Activated T-cell treated with anti-CD3 and anti-CD28 coated beads, Interleukin-2, amount 50 U/mL, for 4 hours (primary cell): ENCODE measurements around the gene TRAK1. TPM values are rescaled to one million over a fixed set of nuclear protein-coding genes. Genes with fewer than 3 reads are reported as not detected.
A peak's percentile ranks its signal among the peaks of the same experiment; 100 is the strongest.
"Not testable (repeated sequence)": the region's sequence is repeated elsewhere in the genome, so short reads cannot be mapped to it uniquely, and the experiment has no call there.

Experiments
- ATAC-seq, 2 donors: fragments of 200-7000 bp; cut with Tn5 transposase; one replicate each; pipeline ENCODE4 v1.10.0; 2021
- DNase-seq: peaks from one replicate; pipeline ENCODE4 v3.0.0-alpha.2; 2020
- H3K27me3 Mint-ChIP-seq: one replicate; pipeline ENCODE4 v1.8.0; 2021; ENCODE audit warnings: low read depth, mixed read lengths
- H3K36me3 Mint-ChIP-seq: one replicate; pipeline ENCODE4 v1.8.0; 2022; ENCODE audit warnings: mixed read lengths; ENCODE audit not compliant: insufficient read depth
- H3K4me1 Mint-ChIP-seq: one replicate; pipeline ENCODE4 v1.8.0; 2021; ENCODE audit warnings: low read depth, mixed read lengths
- H3K4me3 Mint-ChIP-seq: one replicate; pipeline ENCODE4 v1.8.0; 2021; ENCODE audit warnings: mild to moderate bottlenecking, moderate library complexity, mixed read lengths
- H3K9me3 Mint-ChIP-seq: one replicate; pipeline ENCODE4 v1.8.0; 2021; ENCODE audit warnings: mixed read lengths
- total RNA-seq, 3 donors: library from RNA; stranded (reverse); gene quantifications; one replicate each; pipeline ENCODE4 v1.2.1, GENCODE V29; 2021

TRAK1 gene, protein sequence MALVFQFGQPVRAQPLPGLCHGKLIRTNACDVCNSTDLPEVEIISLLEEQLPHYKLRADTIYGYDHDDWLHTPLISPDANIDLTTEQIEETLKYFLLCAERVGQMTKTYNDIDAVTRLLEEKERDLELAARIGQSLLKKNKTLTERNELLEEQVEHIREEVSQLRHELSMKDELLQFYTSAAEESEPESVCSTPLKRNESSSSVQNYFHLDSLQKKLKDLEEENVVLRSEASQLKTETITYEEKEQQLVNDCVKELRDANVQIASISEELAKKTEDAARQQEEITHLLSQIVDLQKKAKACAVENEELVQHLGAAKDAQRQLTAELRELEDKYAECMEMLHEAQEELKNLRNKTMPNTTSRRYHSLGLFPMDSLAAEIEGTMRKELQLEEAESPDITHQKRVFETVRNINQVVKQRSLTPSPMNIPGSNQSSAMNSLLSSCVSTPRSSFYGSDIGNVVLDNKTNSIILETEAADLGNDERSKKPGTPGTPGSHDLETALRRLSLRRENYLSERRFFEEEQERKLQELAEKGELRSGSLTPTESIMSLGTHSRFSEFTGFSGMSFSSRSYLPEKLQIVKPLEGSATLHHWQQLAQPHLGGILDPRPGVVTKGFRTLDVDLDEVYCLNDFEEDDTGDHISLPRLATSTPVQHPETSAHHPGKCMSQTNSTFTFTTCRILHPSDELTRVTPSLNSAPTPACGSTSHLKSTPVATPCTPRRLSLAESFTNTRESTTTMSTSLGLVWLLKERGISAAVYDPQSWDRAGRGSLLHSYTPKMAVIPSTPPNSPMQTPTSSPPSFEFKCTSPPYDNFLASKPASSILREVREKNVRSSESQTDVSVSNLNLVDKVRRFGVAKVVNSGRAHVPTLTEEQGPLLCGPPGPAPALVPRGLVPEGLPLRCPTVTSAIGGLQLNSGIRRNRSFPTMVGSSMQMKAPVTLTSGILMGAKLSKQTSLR
- total RNA-seq, result 10 to 100 TPM; 17.2 to 22.3 (median 22.2) TPM

DNA sequence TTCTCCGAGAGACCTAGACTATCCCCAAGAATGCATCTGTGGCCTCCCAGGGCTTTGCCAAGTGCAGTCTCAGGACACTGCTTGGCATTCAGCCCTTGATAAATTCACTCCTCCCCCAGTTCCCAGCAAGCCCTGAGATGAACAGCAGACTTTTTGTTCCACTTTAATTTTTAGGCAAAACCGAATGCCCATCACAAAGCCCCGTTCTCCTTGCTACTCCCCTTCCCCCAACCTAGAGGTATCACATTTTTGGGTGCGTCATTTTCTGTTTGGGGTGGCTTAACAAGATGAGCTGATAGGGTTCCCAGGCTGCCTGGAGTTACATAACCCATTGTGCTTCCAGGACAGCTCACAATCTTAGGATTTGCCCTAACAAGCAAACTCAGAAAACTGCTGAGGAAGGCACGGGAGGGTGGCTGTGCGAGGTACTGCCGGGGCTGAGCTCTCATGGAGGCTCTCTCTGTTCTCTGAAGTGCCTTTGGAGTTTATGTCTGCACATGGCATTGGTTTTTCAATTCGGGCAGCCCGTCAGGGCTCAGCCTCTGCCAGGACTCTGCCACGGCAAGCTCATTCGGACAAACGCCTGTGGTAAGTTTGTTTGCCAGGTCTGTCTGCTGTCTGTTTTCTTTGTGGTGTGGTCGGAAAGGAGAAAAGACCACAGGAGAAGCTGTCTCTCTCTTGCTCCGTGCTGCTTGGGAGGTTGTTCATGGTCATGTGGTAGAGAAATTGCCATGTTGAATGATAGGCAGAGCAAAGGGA, at the start of gene TRAK1:
Gene TRAK1, plus strand, starts transcription at position 385 of the 759 bp plus-strand sequence. Its CDS starts 113 bp downstream, at position 498.
- Mint-ChIP-seq H3K4me3 (peak within 1 kb of the TSS; percentile 22), H3K36me3 (peaks cover 32% of the 10 kb centered on the region), H3K9me3 (no peaks in the 10 kb centered on the region), H3K27me3 (no peaks in the 10 kb centered on the region), H3K4me1 (peaks cover 47% of the 10 kb centered on the region)
- DNase-seq, result no peak
- no peak for ATAC-seq

DNA sequence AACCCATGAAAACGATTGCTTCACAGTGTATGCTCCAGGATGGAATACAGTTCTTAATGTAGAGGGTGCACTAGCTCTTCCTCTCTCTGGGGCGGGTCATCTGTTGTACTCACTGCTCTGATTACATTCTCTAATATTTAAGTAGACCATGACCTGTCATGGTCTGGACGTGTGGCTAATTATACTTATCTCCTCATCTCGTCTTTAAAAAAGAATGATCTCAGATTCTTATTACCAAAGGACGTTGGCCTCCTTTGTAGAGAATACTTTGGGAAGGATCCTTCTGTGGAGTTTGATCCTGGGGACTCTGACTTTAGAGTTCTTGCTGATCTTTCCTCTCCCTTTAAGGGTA, 48.4 kb upstream of the TRAK1 start:
- Mint-ChIP-seq H3K9me3 (no peaks in the 10 kb centered on the region), H3K27me3 (no peaks in the 10 kb centered on the region), H3K4me1 (peaks cover 35% of the 10 kb centered on the region), H3K4me3 (no peak overlapping the region), H3K36me3 (no peaks in the 10 kb centered on the region)
- no peak for DNase-seq
- ATAC-seq, result no peak

DNA sequence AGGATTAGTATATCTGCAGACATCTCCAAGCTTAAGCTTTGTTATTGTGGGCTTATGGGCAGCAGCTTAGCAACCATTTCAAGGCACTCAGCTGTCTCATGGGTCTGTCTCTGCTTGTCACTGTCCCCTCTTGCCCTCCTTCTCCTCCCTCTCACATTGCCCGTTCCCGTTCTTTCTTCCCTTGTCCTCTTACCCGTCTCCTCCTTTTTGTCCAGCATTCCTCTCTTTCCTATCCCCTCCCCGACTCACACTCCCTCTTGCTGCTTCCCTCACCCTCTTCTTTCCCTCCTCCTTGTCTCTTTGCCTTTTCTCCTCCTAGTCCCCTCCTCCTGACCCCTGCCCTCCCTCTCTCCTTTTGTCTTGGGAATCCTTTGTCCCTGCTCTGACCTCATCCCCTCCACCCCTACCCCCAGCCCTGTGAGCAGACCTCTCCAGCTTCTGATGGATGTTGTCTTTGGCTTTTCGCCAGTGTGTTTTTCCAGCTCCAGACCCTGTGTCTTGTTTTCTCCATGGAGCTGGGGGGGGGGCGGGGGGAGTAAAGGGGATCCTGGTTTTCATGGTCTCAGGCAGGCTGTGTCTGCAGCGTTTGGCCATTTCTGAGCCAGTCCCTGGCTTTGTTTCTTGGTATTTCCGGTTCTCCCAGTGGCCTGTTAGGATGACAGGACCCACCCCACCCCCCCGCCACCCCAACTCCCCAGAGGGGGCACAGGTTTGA, 47.9 kb upstream of the TRAK1 start:
- no peak overlapping the region for H3K4me3 Mint-ChIP-seq
- H3K9me3 Mint-ChIP-seq, result no peaks in the 10 kb centered on the region
- DNase-seq (no peak), ATAC-seq (no peak)
- peaks cover 41% of the 10 kb centered on the region for H3K4me1 Mint-ChIP-seq
- no peaks in the 10 kb centered on the region for H3K27me3 Mint-ChIP-seq
- H3K36me3 Mint-ChIP-seq, result no peaks in the 10 kb centered on the region

DNA sequence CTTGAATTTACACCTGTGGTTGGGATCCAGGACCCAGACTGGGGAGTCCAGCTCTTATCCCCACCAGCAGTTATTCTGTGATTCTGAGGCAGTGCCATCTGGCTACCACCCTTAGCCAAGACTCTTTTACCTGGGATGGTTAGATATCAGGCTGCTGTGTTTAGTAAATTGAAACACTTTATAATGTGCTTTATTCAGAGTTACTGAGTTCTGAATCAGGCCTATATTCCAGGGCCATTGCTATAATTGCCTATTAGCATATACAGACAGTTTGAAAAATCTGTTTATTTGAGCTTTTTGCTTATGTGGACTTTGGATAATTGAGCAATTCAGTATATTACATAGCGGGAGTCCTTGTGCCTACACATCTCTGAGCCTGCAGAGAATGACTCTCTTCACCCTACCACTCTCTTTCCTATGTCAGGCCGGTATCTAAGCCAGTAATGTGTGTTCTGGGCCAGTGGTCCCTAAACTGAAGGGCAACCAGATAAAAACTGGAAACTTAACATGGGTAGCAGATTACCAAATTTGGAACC, 45.4 kb upstream of the TRAK1 start:
- no peak for ATAC-seq
- Mint-ChIP-seq H3K9me3 (no peaks in the 10 kb centered on the region), H3K27me3 (no peaks in the 10 kb centered on the region), H3K36me3 (no peaks in the 10 kb centered on the region), H3K4me3 (no peak overlapping the region), H3K4me1 (peaks cover 44% of the 10 kb centered on the region)
- DNase-seq, result no peak

DNA sequence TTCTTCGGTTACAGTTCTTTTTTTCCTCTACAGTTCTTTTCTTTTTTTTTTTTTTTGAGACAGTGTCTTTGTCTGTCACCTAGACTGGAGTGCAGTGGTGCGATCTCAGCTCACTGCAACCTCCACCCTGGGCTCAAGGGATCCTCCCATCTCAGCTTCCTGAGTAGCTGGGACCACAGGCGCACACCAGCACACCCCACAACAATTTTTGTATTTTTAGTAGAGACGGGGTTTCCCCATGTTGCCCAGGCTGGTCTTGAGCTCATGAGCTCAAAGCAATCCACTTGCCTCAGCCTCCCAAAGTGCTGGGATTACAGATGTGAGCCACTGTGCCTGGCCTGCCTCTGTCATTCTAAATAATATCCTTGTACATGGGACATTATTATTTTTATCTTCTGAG, 42.6 kb upstream of the TRAK1 start:
- H3K4me3 Mint-ChIP-seq, H3K36me3 Mint-ChIP-seq, DNase-seq, H3K27me3 Mint-ChIP-seq, ATAC-seq, H3K9me3 Mint-ChIP-seq: not testable (repeated sequence)
- H3K4me1 Mint-ChIP-seq, result peaks cover 47% of the 10 kb centered on the region

DNA sequence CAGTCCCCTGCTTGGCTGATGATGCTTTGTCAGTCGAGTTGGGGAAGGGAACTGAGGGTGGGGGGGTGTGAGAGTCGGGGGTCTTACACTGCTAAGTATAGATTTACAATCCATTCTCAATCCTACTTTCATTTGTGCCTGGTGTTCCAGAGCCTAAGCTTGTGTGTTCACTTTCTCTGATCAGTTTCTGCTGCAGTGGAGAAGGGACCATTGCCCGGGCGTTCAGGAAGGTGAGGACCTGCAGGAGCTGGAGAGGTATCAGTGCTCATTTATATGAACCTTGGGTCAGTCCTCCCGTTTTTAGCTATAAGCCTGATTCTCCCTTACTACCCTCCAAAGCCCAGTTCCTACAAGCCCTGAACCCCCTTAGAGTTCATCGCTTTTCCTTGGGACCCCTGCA, 41.0 kb upstream of the TRAK1 start:
- no peak for ATAC-seq
- peaks cover 2% of the 10 kb centered on the region for H3K36me3 Mint-ChIP-seq
- DNase-seq, result no peak
- H3K4me3 Mint-ChIP-seq, result no peak overlapping the region
- no peaks in the 10 kb centered on the region for H3K9me3 Mint-ChIP-seq
- H3K27me3 Mint-ChIP-seq, result no peaks in the 10 kb centered on the region
- peaks cover 41% of the 10 kb centered on the region for H3K4me1 Mint-ChIP-seq

DNA sequence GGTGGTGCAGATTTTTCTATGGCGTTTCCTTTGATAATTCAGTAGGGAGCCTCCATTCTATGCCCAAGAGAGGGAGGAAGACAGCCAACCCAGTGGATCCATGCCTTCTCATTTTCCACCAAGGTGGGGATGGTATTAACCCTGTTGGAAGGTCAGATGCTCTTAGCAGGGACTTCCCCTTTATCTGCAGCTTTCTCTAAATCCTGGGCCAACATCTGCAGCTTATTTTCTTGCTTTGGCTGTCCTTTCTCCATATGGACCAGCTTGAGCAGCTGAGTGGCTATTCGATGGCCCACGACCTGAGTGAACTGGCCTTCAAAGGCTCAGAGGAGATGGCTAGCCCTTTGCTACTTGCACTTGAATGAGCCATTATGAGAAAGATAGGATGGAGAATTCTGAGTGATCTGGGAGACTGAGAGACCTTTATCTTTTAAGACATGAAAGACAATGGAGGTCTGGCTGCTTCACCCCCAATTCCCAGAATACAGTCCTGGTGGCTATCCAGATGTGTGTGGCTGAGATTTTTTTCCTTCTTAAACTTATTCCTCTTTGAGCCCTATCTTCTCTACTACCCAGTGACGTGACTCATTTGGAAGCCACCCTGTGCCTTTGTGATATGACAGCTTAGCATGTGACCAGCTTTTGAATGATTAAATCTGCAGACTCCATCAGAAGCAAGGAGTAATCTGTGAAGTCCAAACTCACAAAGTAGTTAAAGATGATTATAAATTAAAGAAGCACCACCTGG, 39.6 kb upstream of the TRAK1 start:
- H3K27me3 Mint-ChIP-seq, result no peaks in the 10 kb centered on the region
- H3K9me3 Mint-ChIP-seq, result peaks cover 3% of the 10 kb centered on the region
- H3K4me3 Mint-ChIP-seq, result no peak overlapping the region
- ATAC-seq (peak; percentile 34 to 43), DNase-seq (no peak)
- peaks cover 5% of the 10 kb centered on the region for H3K36me3 Mint-ChIP-seq
- H3K4me1 Mint-ChIP-seq, result peaks cover 32% of the 10 kb centered on the region

DNA sequence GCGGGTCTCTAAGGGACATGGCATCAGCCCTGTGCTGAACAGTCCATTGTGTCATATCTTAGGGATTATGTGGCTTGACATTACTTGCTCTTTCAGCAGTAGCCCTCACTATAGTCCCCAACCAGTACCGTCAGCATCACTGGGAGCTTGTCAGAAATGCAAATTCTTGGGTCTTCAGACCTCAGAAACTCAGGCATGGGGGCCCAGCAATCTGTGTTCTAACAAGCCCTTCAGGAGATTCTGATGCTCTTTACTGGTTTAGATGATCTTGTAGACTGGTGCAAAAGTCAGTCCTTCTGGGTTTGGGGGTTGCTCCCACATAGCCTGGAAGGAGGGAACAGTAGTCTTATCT, 39.0 kb upstream of the TRAK1 start:
- Mint-ChIP-seq H3K36me3 (peaks cover 5% of the 10 kb centered on the region), H3K4me3 (no peak overlapping the region), H3K9me3 (peaks cover 3% of the 10 kb centered on the region), H3K4me1 (peaks cover 30% of the 10 kb centered on the region), H3K27me3 (no peaks in the 10 kb centered on the region)
- ATAC-seq (no peak), DNase-seq (no peak)

DNA sequence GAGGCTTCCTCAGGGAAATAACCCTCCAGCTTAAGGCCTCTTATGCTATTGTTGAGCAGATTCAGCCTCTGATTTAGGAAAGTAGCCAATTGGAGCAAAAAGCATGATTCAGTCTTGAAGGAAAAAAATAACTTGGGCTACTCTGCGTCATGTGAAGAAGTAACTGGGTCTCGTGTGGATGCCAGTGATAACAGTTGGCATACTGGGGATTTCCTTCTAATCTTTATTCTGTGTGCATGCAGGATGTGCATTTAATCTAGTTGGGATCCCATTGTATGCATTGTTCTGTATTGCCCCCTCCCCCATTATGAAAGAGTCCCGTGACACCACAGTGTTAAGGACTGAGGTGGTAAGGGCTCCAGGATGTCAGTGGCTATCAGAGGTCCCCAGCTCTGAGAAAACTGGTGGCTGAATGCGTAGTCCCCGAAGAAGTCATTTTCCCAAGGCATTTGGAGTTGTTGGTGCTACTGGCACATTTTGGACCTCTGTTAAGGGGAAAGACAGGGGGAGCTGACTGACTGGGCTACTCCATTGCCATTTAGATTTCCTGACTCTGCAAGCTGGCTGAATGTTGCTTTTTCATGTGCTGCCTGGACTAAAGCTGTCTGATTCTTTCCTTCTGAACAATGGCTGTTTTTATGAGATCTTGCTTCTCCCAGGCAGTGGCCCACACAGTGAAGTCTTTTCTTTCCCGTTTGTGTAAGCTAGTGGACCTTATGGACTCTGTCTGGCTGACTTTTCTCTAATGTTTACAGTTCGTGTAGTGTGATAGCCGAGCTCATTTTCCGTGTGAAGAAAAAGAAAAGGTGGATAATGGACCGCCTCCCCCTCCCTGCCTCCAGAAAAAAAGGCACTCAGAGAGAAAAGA, 38.4 kb upstream of the TRAK1 start:
- DNase-seq (no peak), ATAC-seq (no peak)
- H3K9me3 Mint-ChIP-seq, result peaks cover 3% of the 10 kb centered on the region
- peaks cover 25% of the 10 kb centered on the region for H3K4me1 Mint-ChIP-seq
- peaks cover 5% of the 10 kb centered on the region for H3K36me3 Mint-ChIP-seq
- no peaks in the 10 kb centered on the region for H3K27me3 Mint-ChIP-seq
- no peak overlapping the region for H3K4me3 Mint-ChIP-seq

DNA sequence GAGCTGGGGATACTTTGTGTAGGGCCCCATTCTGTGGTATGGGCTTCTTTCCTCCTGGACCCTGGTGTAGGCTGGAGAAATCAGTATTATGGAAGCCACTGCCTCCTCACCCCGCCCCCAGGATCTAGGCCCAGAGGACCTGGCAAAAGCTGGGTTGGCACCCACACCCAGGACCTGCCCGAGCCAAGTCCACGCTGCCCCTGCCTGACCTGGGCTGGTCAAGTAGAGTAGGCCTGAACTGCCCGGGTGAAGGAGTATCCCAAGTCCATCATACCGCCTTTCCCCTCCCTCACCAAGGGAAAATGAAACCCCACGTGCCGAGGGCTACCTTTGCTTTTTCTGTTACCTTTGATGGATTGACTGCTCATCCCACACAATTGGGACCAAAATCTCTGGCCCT, 37.7 kb upstream of the TRAK1 start:
- Mint-ChIP-seq H3K4me1 (peaks cover 20% of the 10 kb centered on the region), H3K36me3 (peaks cover 5% of the 10 kb centered on the region), H3K27me3 (no peaks in the 10 kb centered on the region), H3K9me3 (peaks cover 3% of the 10 kb centered on the region), H3K4me3 (no peak overlapping the region)
- DNase-seq, result no peak
- no peak for ATAC-seq

DNA sequence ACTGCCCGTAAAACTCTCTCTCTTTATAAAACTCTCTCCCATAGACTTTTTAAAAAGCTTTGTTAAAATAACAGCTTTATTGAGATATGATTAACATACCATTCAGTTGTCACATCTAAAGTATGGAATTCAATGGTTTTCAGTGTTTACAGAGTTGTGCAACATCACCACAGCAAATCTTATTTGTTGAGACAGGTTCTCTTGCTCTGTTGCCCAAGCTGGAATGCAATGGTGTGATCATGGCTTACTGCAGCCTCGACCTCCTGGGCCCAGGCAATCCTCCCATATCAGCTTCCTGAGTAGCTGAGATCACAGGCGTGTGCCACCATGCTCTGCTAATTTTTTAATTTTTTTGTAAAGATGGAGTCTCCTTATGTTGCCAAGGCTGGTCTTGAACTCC, 35.9 kb upstream of the TRAK1 start:
- Mint-ChIP-seq H3K4me3 (no peak overlapping the region), H3K36me3 (peaks cover 5% of the 10 kb centered on the region), H3K27me3 (no peaks in the 10 kb centered on the region), H3K4me1 (peaks cover 16% of the 10 kb centered on the region), H3K9me3 (peaks cover 3% of the 10 kb centered on the region)
- no peak for DNase-seq
- no peak for ATAC-seq

DNA sequence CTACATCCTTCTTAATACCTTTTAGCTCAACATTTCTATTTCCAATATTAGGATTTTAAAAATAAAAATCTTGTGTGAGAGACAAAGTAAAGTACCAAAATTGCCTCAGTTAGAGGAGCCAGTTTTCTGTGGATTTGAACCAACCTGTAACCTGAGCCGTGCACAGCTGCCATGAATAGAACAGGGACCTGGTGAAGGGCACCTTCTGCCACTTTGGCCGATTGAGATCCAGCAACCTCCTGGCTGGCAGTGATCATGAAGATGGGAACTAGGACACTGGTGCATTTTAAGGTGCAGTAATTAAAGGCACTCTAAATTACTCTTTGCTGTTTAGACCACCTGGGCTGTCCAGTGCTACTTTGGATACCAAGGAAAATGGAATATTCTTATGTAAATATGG, 34.3 kb upstream of the TRAK1 start:
- Mint-ChIP-seq H3K4me1 (peaks cover 12% of the 10 kb centered on the region), H3K4me3 (no peak overlapping the region), H3K36me3 (peaks cover 7% of the 10 kb centered on the region), H3K9me3 (peaks cover 3% of the 10 kb centered on the region), H3K27me3 (no peaks in the 10 kb centered on the region)
- ATAC-seq, result no peak
- DNase-seq, result no peak
